Measurements from ENCODE around the gene REL.

The REL gene

DNA sequence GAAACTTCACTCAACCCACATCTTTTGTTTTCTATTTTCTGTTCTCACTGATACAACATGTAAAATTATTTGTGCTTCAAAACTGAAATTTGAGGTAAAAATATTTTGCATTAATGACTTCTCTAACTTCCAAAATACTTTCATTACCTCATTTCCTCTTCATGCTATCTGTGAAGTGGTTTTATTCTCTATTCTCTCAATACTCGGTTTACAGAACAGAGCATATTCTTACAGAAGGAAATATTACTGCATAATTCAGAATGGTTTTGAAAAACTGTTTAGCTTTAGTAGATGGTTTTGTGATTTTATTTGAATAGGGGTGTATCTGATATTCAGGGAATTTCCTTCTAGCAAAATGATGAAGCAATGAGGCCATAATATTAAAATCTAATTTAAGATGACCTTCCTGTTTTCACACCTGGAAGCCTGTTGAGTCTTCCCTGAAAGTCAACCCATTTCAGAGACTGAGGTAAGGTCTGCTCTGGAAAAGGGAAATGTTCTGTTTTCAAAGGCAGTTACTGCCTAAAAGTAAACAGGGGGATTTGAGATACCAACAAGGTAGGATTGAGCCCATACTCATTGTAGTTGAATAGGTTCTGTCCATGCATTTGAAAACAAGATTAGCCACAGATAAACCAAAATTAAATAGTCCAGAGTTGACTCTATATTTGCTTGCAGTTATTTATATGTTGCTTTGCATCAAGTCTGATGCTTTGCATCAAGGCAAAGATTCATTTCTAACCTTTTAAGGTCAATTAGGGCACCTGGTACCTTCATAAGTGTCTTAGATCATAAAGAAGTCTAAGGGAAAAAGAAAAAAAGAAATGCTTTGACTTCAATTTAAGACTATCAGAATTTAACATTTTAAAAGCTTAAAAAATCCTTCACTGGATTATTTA, 85.4 kb downstream of the REL start:
- no peak for DNase-seq

DNA sequence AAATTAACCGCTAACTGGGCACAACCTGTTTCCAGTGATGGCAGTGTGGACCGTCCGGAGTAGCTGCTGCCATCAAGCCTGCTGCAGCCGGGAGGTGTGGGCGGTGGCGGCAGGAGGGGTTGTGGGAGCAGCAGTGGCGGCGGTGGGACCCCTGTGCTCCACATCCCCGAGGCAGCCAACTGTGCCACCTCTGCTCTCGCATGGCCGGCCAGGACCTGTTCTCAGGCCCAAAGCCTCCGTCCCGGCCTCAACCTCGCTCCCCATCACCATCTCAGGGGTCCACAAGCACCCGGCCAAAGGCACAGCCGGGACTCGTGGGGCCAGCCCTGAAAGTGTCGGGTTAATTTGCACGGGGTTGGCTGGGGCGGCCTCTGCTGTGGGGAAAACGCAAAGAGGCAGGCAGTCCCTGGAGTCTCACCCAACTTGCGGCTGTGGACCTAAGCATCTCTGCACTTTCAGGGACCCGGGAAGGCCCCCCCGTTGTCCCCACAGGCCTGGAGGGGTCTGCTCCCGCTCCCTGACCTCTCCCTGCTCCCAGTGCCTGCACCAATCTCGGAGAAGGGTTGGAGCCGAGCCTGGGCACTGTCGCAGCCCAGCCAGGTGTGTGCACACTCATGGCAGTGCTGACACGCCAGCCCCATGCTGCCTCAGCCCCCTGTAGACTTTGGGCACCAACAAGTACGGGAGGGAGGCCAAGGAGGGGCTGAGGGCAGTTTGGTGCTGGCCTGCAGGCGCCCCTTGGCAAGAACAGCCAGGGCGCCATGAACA, 91.7 kb downstream of the REL start:
- DNase-seq: no peak

DNA sequence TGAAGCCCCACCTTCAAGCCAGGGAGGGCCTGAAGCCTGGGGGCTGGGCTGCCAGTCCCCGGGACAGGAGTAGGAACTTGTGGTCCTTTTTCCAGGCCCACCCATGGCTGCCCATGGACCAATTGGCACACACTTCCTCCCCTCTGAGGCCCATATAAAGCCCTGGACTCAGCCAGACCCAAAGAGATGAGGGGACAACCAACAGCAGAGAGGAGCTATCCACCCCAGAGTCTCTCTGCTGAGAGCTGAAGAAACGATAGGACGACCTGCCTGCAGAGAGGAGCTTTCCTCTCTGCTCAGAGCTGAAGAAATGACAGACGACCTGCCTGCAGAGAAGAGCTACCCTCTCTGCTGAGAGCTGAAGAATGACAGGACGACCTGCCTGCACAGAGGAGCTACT, 92.3 kb downstream of the REL start:
- no peak for DNase-seq

DNA sequence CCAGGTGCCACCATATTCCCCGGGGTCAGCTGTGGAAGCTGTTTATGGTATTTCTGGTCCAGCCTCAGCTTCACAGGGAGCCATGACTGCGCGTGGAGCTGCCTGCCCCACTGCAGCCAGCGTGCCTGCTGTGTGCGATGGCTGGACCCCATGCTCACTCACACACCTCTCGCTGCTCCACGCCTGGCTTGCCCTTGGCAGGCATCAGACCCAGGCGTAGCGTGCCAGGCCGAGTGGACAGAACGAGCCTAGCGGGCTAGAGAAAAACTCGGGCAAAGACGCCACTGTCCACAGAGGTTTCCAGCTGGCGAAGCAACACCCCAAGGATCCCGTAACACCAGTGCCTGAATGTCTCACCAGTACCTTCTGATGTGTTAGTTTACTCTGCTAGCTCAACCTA, 93.3 kb downstream of the REL start:
- DNase-seq: no peak

All from RPMI8226 (cell line).